ENCODE data around the gene ZNF454.

ZNF454 gene

GRCh38 chr5:178940569-178941360 is at the start of gene ZNF454:
TSS of gene ZNF454 (plus strand) at chr5:178941198. CDS start at chr5:178942792, 1,594 bp downstream.
- peak; percentile 77 for DNase-seq (ENCODE audit: low spot score)

GRCh38 chr5:178895615-178896571 is 45.1 kb upstream of the ZNF454 start, which contains the start of gene ZFP2:
TSS of gene ZFP2 (plus strand) at chr5:178895913. CDS start at chr5:178931314, 35,401 bp downstream.
- DNase-seq (ENCODE audit: low spot score) = peak; percentile 37

DNA sequence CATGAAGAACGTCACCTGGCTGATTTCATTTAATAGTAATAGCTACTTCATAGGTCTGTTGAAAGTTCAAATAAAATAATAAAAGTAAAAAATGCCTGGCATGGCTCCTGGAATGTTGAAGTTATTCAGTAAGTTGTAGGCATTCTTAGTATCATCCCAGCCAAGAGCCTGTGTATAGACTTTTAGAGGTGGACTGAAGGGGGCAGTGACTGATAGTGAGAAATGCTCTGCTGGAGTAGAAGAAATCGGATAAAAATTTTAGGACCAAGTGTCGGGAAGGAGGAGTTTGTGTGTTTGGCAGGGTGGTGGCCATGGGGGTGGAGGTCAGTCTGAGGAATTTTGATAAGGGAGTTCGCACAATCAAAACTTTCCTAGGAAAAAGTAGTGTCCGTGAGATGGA is 41.7 kb upstream of the ZNF454 start:
- DNase-seq (ENCODE audit: low spot score) = no peak

- no peak for DNase-seq (ENCODE audit: low spot score)
Measured at GRCh38 chr5:178902849-178903248, 38.1 kb upstream of the ZNF454 start.

GRCh38 chr5:178931846-178932760 is 8.9 kb upstream of the ZNF454 start:
- DNase-seq (ENCODE audit: low spot score) = no peak

GRCh38 chr5:178941361-178941760 is 363 bp downstream of the ZNF454 start:
- no peak for DNase-seq (ENCODE audit: low spot score)

GRCh38 chr5:178965465-178966055 is 24.6 kb downstream of the ZNF454 start:
- DNase-seq (ENCODE audit: low spot score) = no peak

DNA sequence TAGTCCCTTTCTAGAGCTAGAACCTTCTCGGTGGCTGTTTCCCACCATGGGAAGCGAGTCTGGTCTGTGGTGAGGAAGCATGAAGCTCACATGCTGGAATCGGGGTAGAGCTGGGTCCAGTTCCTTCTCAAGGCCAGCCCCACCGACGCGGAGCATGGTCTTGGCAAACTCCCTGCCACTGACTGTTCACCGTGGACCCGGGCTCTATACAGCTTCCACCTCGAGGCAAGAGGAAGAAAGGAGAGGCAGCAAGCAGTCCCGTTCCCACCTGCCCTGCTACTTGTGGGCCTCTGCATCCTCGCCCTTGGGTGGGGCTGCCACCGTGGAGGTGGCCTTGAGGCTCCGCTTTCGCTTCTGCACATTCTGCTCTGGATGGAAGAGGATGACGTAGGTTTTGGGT is 40.4 kb downstream of the ZNF454 start:
- no peak for DNase-seq (ENCODE audit: low spot score)

- no peak for DNase-seq (ENCODE audit: low spot score)
Measured at GRCh38 chr5:178982941-178983340, 41.9 kb downstream of the ZNF454 start.

- DNase-seq (ENCODE audit: low spot score) = no peak
Measured at GRCh38 chr5:178983728-178984127, 42.7 kb downstream of the ZNF454 start.

- no peak for DNase-seq (ENCODE audit: low spot score)
Measured at GRCh38 chr5:178984145-178985072, 43.4 kb downstream of the ZNF454 start.

GRCh38 chr5:178986326-178986960 is 45.4 kb downstream of the ZNF454 start:
- no peak for DNase-seq (ENCODE audit: low spot score)

DNA sequence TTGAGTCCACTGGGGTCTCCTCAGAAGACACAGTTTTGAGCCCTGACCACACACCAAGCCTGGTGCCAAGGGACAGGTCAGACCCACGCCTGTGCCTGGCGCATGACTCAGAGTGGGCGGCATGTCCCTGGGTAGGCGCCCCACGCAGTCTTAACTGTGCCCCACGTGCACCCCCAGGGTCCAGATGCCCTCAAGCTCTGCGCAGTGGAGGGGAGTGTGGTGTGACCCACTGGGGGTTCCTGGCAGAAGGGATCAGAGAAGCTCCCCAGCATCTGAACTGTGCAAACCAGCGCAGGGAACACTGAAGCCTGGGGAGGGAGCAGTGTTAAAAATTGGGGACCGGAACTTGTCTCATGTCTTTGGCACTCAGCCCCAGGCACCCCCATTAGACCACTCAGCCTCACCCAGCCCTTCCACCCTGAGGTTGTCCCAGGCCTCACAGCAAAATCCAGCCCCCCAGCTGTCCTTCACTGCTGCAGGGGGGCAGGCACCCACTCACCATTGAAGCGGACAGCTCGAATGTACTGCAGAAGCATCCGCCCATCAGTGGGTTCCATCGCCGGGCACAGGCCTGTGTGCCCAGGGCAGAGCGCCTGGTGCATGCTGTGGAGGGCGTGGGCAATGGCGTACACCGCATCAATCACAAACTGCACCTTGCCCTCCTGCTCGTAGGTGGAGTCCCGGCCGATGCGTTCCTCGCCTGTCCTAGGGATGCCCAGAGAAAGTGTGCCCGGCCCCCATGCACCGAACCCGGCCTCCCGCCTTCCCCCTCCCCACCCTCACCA is 47.6 kb downstream of the ZNF454 start:
- no peak for DNase-seq (ENCODE audit: low spot score)

- DNase-seq (ENCODE audit: low spot score) = no peak
Measured at GRCh38 chr5:178989311-178989710, 48.3 kb downstream of the ZNF454 start.

GRCh38 chr5:178990491-178990890 is 49.5 kb downstream of the ZNF454 start:
- no peak for DNase-seq (ENCODE audit: low spot score)

- DNase-seq (ENCODE audit: low spot score) = no peak
Measured at GRCh38 chr5:178991190-178992145, 50.5 kb downstream of the ZNF454 start.

DNA sequence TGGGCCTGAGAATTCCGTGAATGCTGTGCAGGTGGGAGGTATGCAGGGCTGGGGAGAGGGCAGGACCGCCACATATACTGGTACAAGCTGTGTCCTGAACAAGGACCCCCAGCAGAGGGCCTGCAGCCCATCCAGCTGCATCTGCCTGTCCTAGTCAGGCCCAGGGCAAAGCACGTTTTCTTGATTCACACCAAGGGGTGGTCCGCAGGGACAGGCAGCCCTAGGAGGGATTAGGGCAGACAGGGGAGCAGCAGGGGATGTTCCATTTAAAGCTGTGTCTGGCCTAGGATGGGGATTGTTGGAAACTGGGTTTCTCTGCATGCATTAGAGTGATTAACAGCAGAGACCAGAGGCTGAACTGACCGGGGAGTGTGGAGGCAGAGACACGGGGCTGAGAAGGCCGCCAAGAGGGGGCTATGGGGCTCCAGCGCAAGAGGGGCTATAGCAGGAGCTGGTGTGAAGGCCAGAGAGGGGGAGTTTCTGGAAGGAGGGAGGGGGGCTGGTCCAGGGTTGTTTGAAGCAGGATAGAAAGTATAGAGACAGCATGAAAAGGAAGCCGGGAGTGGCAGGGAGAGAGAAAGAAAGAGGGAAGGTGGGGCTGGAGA is 51.4 kb downstream of the ZNF454 start:
- no peak for DNase-seq (ENCODE audit: low spot score)
